HG02870 (cell line): ENCODE measurements around the gene SGPP1.
A peak's percentile ranks its signal among the peaks of the same experiment; 100 is the strongest.
"Not testable (repeated sequence)": the region's sequence is repeated elsewhere in the genome, so short reads cannot be mapped to it uniquely, and the experiment has no call there.

ENCODE experiments used
- ATAC-seq: cut with Tn5 transposase; IDR thresholded peaks from one replicate; pipeline ENCODE4 v1.9.1; 2021; ENCODE audit warnings: mild to moderate bottlenecking, moderate library complexity; ENCODE audit not compliant: unreplicated experiment

SGPP1 gene

GRCh38 chr14:63727736-63728728 is at the start of gene SGPP1:
Gene SGPP1, minus strand, starts transcription at chr14:63728065. Its CDS starts 121 bp downstream, at chr14:63727944.
- ATAC-seq, result peak; percentile 76

- ATAC-seq, result no peak
Measured at GRCh38 chr14:63777024-63777423, 49.2 kb upstream of the SGPP1 start.

GRCh38 chr14:63773504-63773903 is 45.6 kb upstream of the SGPP1 start:
- no peak for ATAC-seq

- ATAC-seq, result no peak
Measured at GRCh38 chr14:63770187-63770807, 42.4 kb upstream of the SGPP1 start.

- ATAC-seq, result no peak
Measured at GRCh38 chr14:63766611-63767010, 38.7 kb upstream of the SGPP1 start.

GRCh38 chr14:63764620-63765139 is 36.8 kb upstream of the SGPP1 start:
- ATAC-seq, result no peak

- ATAC-seq, result no peak
Measured at GRCh38 chr14:63764103-63764502, 36.2 kb upstream of the SGPP1 start.

- no peak for ATAC-seq
Measured at GRCh38 chr14:63761351-63762117, 33.7 kb upstream of the SGPP1 start.

GRCh38 chr14:63760014-63760413 is 32.1 kb upstream of the SGPP1 start:
- ATAC-seq, result peak; percentile 45

- ATAC-seq, result peak; percentile 59
Measured at GRCh38 chr14:63759456-63759855, 31.6 kb upstream of the SGPP1 start.

- no peak for ATAC-seq
Measured at GRCh38 chr14:63757211-63757610, 29.3 kb upstream of the SGPP1 start.

GRCh38 chr14:63752449-63753169 is 24.7 kb upstream of the SGPP1 start:
- no peak for ATAC-seq

- not testable (repeated sequence) for ATAC-seq
Measured at GRCh38 chr14:63751076-63751475, 23.2 kb upstream of the SGPP1 start.

- no peak for ATAC-seq
Measured at GRCh38 chr14:63747846-63748245, 20.0 kb upstream of the SGPP1 start.

GRCh38 chr14:63745858-63746425 is 18.1 kb upstream of the SGPP1 start:
- peak; percentile 67 for ATAC-seq

- ATAC-seq, result no peak
Measured at GRCh38 chr14:63745272-63745671, 17.4 kb upstream of the SGPP1 start.

- ATAC-seq, result peak; percentile 96
Measured at GRCh38 chr14:63737582-63738006, 9.7 kb upstream of the SGPP1 start.

- ATAC-seq, result no peak
Measured at GRCh38 chr14:63735720-63736119, 7.9 kb upstream of the SGPP1 start.

- ATAC-seq, result no peak
Measured at GRCh38 chr14:63730659-63731058, 2.8 kb upstream of the SGPP1 start.

GRCh38 chr14:63727231-63727735 is 582 bp downstream of the SGPP1 start:
- peak; percentile 38 for ATAC-seq
